ENCODE data around the gene LYRM2.

LYRM2 gene

GRCh38 chr6:89567630-89568390 is 70.7 kb downstream of the LYRM2 start:
- no peaks in the 10 kb centered on the region for H3K36me3 ChIP-seq
- no peak for DNase-seq
- H3K9me3 ChIP-seq (ENCODE audit: severe bottlenecking), result no peaks in the 10 kb centered on the region
- H3K27me3 ChIP-seq (ENCODE audit: insufficient read depth, low read depth, severe bottlenecking), result no peaks in the 10 kb centered on the region
- no peak overlapping the region for H3K27ac ChIP-seq
- no peak overlapping the region for H3K4me3 ChIP-seq (ENCODE audit: low read depth, low read length)
- no peak for TF ChIP-seq CTCF (IDR thresholded peaks at IDR 0.05; ENCODE audit: low read depth, low read length)

GRCh38 chr6:89566930-89567629 is 71.5 kb downstream of the LYRM2 start:
- Histone ChIP-seq H3K36me3 (no peaks in the 10 kb centered on the region), H3K27me3 (ENCODE audit: insufficient read depth, low read depth, severe bottlenecking) (no peaks in the 10 kb centered on the region), H3K9me3 (ENCODE audit: severe bottlenecking) (no peaks in the 10 kb centered on the region), H3K4me3 (ENCODE audit: low read depth, low read length) (no peak overlapping the region), H3K27ac (no peak overlapping the region)
- no peak for TF ChIP-seq CTCF (IDR thresholded peaks at IDR 0.05; ENCODE audit: low read depth, low read length)
- no peak for DNase-seq

GRCh38 chr6:89566008-89566800 is 72.3 kb downstream of the LYRM2 start:
- Histone ChIP-seq H3K9me3 (ENCODE audit: severe bottlenecking) (no peaks in the 10 kb centered on the region), H3K4me3 (ENCODE audit: low read depth, low read length) (no peak overlapping the region), H3K27me3 (ENCODE audit: insufficient read depth, low read depth, severe bottlenecking) (no peaks in the 10 kb centered on the region), H3K27ac (no peak overlapping the region), H3K36me3 (no peaks in the 10 kb centered on the region)
- TF ChIP-seq CTCF (IDR thresholded peaks at IDR 0.05; ENCODE audit: low read depth, low read length), result no peak
- DNase-seq, result no peak

- Histone ChIP-seq H3K27ac (no peak overlapping the region), H3K4me3 (ENCODE audit: low read depth, low read length) (no peak overlapping the region), H3K36me3 (no peaks in the 10 kb centered on the region), H3K9me3 (ENCODE audit: severe bottlenecking) (no peaks in the 10 kb centered on the region), H3K27me3 (ENCODE audit: insufficient read depth, low read depth, severe bottlenecking) (no peaks in the 10 kb centered on the region)
- DNase-seq, result no peak
- TF ChIP-seq CTCF (IDR thresholded peaks at IDR 0.05; ENCODE audit: low read depth, low read length), result no peak
These were observed 73.7 kb downstream of the LYRM2 start for GRCh38 chr6:89564752-89565427.

GRCh38 chr6:89563866-89564265 is 74.7 kb downstream of the LYRM2 start:
- H3K27ac ChIP-seq, result no peak overlapping the region
- no peaks in the 10 kb centered on the region for H3K36me3 ChIP-seq
- no peak for TF ChIP-seq CTCF (IDR thresholded peaks at IDR 0.05; ENCODE audit: low read depth, low read length)
- H3K9me3 ChIP-seq (ENCODE audit: severe bottlenecking), result no peaks in the 10 kb centered on the region
- no peak for DNase-seq
- H3K4me3 ChIP-seq (ENCODE audit: low read depth, low read length), result no peak overlapping the region
- no peaks in the 10 kb centered on the region for H3K27me3 ChIP-seq (ENCODE audit: insufficient read depth, low read depth, severe bottlenecking)

Measured in WERI-Rb-1 (cell line).